HG03521 (cell line): ENCODE measurements around the gene GPR108.
"Not testable (repeated sequence)": the region's sequence is repeated elsewhere in the genome, so short reads cannot be mapped to it uniquely, and the experiment has no call there.

Source experiments
- ATAC-seq: cut with Tn5 transposase; IDR thresholded peaks from one replicate; pipeline ENCODE4 v1.9.1; 2021; ENCODE audit warnings: mild to moderate bottlenecking, moderate library complexity; ENCODE audit not compliant: unreplicated experiment

GPR108 gene

DNA sequence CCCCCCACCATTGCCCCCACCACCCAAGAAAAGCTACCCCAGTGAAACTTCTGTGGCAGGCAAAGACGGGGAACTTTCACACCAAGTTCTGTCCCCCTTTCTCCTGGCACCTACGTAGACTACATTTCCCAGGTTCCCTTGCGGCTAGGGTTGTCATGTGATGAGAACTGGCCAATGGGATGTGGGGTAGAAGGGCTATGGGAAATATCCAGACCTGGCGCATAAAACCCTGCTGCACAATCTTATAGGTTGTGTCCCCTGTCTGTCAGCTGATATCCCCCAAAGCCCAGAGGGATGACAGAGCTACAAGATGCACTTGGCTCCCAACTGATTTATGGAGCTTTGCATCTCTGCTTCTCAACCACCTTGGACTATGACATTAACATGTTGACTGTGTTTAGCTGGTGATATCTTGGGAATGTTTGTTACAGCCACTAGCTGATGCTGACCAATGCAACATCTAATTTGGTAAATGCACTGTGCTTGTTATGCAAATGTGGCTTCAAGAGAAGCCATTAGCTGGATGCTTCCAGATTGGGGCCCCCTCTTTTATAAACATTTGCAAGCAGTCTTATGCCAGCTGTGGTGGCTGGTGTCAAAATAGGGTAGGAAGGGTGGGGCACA, 23.8 kb upstream of the GPR108 start:
- no peak for ATAC-seq

DNA sequence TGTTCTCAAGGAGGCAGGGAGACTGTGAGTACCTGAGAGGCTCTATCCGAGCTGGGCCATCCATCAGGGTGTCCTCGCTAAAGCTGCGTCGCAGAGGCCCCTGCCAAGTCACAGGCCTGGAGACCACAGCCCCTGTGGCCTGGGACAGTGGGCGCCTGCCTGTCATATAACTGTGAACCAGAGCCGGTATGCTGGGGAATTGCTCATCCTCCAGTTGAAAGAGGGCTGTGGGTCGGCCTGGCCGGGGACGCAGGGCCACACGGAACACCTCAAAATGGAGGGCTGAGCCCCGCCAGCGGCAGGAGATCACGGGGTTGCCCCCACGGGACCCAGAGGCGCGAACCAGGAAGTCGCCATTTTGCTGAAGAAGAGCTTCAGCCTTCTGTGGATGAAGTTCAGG, 23.2 kb upstream of the GPR108 start:
- ATAC-seq, result no peak

DNA sequence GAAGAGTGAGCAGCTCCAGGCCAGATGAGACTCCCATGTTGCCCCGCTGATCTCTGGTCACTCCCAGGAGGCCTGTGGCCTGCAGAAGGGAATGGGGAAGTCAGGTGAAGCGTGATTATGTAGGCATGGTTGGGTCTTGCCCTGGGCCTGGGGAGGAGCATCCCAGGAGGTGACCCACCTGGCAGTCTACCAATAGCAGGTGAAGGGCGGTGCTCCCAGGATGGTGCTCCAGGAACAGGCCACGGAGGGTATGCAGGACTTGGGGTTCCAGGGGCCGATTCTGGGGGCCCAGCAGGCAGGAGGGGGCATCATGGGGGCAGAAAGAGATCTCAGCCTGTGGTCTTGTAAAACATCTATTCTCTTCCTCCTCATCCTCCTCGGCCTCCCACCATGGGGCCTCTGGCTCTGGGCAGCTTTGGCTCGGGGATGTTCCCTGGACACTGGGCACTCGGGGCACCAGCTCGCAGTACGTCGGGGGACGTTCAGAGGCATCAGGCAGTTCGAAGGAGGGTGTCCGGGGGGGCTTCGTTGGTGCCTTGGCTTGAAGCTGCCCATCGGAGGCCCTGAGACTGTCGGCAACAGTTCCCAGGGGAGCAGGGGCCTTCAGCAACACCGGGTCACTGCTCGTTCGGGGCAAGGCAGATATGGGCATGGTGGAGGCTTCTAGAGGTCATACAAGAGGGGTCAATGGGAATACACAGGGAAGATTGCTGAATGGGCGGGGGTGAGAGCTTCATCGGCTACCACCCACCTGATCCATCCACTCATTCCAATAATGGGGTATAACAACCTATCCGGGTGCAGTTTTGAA, 17.5 kb upstream of the GPR108 start:
- no peak for ATAC-seq

DNA sequence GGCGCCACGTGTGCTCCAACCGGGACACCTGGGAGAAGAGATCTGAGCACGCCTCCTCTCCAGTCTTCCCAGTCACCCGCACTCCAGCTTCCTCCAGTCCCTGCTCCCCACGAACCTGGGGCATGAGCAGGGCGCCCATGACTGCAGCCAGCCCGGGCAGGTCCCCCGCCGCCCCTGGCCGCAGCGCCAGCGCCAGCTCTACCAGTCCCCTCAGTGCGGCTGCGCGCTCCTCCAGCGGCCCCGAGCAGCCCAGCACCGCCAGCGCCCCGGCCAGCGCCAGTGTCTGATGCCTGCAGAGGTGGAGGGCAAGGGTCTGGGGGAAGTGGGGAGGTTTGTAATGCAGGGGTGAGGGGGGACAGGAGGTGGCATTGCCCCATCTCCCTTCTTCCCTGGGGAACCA, 16.8 kb upstream of the GPR108 start:
- ATAC-seq, result no peak

DNA sequence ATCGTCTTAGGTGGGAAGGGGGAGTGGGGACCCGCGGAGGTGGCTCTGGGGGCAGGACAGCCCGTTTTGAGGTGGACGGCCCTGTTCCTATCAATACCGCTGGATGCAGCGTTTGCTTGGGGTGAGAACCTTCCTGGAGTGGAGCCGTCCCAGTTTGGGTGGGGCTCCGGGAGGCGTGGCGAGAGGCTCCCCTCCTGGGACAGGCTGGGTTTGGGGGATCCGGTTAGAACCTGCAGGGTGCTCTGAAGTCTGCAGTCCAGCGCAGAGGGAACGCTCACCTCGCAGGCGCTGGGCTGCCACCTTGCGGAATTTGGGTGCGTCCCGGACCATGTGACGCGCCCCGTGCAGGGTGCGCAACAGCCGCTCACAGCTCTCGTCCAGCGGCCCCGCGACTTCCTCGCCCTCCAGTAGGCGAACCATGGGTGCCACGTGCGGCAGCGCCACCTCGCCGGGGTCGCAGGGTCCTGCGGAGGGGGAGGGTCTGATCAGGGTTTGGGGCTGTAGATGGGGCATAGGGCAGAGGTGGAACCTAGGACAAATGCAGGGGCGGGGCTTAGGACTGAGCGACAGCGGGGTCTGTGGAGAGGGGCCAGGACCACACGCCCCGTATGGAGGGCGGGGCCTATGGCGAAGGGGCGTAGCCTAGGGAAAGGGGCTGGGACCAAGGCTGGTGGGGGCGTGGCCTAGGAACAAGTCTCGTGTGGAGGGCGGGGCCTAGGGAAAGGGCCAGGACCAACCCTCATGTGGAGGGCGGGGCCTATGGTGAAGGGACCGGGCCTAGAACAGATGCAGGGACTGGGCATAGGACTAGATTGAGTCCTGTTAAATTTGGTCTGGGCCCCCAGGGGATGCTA, 16.0 kb upstream of the GPR108 start:
- peak; percentile 75 for ATAC-seq

DNA sequence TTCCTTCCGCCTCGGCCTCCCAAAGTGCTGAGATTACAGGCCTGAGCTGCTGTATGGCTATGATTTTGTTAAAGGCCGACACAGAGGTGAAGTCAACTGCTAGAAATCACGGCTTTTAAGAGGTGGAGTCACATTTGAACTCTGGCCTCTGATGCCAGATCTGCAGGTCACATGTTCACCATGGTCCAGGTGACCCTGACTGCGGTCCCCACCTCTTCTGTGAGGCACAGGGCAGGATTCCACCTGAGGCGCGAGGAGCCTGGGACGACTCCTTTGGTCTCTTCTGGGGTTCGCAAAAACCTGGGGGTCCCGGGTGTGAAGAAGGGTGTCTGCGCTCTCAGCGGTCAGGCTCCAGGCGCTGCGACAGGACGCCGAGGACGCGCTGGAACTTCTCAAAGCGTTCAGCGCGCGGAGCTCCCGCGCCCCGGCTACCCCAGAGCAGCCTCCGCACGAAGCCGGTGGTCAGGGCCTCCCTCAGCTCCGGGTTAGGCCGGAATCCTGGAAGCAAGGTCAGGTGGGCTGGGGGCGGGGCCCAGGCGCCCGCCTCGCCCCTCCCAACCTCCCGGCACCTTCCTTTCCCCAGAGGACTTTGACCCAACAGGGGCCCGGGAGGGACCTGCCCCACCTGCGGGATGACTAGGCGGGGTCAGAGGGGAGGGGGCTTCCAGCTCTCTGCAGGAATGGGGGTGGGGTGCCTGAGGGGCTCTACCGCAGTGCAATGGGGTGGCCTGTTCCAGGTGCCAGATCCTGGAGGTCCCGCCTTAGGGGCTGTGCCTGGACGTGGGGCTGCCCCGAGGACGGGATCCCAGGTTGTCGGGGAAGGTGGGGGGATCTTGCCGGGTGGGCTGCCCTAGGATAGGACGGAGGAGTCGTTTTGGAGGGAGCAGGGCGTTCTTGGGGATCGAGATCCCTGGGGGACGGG, 15.1 kb upstream of the GPR108 start:
- no peak for ATAC-seq

DNA sequence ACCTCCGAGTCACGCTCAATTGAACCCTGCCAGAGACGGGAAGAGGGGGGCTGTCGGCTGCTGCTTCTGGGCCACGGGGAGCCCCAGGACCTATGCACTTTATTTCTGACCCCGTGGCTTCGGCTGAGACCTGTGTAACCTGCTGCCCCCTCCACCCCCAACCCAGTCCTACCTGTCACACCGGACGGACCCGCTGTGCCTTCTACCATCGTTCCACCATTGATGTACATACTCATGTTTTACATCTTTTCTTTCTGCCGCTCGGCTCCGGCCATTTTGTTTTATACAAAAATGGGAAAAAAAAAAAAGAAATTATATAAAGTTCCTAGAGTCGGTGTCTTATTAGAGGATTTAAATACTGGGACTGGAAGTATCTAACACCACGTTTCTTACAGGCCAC, 13.8 kb upstream of the GPR108 start:
- no peak for ATAC-seq

DNA sequence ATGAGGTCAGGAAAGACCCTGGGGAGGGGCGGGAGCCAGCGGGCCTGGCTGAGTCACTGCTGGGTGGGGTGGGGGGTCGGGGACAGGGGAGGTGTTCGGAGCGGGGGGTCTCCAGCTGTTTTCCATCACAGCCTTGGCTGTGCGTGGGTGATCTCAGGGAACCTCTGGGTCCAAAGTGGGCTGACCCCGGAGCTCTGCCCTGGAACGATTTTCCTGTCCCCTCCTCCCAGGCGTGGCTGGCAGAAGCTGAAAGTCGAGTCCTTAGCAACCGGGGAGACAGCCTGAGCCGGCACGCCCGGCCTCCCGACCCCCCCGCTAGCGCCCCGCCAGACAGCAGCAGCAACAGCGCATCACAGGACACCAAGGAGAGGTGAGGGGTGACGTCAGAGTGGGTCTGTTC, 12.7 kb upstream of the GPR108 start:
- ATAC-seq, result no peak

DNA sequence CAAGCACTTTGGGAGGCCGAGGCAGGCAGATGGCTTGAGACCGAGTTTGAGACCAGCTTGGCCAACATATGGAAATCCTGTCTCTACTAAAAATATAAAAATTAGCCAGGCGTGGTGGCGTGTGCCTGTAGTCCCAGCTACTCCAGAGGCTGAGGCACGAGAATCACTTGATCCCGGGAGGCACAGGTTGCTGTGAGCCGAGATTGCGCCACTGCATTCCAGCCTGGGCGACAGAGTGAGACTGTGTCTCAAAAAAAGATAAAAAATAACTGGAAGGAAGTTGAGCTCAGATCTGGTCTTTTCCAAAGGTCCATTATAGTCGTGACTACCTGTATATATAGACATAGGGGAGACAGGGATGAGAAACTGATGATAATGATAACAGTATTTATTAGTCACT, 11.2 kb upstream of the GPR108 start:
- not testable (repeated sequence) for ATAC-seq

DNA sequence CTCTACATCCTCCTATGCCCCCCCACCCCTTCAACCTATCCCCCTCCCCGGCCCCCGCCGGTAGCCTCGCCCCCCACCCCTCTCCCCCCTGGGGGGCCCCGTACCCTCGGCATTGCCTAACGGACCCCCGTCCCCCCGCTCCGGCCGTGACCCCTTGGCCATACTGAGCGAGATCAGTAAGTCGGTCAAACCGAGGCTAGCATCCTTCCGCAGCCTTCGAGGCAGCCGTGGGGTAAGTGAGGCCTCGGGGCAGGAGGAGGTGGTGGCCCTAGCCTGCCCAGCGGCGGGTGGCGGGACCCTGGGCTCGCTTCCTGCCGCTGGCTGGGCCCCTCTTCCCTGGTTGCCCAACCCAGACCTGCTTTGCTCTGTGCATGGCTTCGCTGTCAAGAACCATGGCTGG, 8.6 kb upstream of the GPR108 start:
- no peak for ATAC-seq

DNA sequence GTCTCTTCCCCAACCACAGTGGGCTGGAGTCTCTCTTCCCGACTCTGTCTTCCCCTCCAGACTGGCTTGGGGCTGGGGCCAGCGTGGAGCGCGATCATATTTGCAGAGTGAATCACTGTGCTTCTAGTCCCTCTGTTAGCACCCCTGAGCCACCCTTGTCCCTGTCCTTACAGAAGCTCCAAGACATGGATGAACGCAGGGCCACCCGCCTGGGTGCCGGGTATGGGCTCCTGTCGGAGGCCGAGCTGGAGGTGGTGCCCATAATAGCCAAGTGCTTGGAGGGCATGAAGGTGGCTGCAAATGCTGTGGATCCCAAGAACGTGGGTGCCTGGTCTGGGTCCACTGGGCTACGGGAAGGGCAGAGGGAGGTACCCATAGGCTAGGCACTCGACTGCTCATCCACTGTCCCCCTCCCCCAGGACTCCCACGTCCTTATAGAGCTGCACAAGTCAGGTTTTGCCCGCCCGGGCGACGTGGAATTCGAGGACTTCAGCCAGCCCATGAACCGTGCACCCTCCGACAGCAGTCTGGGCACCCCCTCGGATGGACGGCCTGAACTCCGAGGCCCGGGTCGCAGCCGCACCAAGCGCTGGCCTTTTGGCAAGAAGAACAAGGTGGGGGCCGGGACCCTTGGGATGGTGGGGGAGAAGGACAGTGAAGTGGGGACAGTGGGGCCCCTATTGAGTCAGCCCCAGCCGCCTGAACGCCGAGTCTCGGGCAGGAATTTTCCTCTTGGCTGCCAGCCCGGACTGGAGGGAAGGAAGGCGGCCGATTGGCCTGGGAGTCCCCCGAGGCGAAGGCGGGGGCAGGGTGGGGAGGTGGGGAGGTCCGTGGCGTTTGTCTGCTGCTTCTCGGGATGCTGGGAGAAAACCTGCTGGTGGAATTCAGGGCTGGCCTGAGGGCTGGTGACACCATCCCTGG, 7.3 kb upstream of the GPR108 start:
- no peak for ATAC-seq

DNA sequence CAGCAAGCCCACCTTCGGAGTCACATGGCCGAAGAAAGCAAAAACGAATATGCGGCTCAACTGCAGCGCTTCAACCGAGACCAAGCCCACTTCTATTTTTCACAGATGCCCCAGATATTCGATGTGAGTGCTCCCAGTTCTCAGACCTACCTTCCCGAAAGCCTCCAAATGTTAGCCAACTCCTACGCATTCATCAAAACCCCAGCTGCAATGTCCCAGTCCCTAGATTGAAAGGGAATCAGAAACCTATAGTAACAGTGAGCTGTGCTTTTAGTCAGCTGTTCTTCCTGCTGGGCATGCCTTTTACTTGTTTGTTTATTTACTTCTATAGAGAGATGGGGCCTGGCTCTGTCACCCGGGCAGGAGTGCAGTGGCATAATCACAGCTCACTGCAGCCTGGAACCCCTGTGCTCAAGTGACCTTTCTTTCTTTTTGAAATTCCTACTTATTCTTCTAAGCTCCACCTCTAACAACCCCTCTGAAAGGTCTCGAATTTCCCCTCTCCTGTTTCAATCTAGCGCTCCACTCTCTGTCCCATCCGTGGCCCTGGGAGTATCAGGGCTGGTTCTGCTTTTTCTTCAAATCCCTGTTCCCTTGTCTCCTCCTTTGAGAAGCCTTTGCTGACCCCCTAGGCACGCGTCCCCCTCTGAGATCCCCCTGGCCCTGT, 6.5 kb upstream of the GPR108 start:
- ATAC-seq, result no peak

DNA sequence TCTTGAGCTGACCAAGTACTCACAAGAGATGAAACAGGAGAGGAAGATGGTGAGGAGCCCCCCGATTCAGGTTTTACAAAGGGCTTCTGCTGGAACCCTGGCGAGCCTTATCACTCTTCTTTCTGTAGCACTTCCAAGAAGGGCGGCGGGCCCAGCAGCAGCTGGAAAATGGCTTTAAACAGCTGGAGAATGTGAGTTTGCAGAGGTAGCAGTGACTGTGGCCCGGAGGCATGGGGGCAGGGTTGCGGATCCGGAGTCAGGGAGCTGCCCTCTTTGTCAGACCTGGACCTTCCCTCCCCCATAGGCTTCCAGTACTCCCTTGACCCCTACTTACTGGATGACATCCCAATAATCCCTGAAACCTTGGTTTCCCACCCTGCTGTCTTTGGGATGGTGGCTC, 5.7 kb upstream of the GPR108 start:
- ATAC-seq, result no peak

DNA sequence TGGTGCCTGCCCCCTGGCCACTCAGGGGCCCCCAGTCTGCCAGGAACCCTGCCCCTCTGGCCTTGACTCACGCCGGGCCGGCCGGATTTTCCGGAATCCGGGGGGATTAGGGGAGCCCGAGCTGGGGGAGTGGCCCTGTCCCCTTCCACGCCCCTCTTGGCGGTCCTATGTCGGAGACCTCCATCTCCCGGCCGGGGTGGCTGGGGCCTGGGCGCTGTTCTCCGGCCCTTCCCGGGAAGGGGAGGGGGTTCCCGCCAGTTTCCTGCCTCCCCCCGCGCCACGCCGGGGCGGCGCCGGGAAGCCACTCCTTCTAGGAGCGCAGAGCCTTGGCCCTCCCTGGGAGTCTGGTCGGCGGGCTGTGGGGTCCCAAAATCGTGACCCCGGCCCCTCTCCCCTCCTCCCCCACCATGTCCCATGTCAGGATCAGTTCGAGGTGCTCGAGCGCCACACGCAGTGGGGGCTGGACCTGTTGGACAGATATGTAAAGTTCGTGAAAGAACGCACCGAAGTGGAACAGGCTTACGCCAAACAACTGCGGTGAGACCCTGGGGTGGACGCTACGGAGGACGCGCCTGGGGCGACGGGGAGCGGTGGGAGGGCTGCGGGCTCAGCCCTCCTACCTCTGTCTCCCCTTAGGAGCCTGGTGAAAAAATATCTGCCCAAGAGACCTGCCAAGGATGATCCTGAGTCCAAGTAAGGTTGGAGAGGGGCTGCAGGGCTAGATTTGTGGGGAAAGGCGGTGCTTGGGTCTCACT, 3.4 kb upstream of the GPR108 start:
- ATAC-seq, result no peak

DNA sequence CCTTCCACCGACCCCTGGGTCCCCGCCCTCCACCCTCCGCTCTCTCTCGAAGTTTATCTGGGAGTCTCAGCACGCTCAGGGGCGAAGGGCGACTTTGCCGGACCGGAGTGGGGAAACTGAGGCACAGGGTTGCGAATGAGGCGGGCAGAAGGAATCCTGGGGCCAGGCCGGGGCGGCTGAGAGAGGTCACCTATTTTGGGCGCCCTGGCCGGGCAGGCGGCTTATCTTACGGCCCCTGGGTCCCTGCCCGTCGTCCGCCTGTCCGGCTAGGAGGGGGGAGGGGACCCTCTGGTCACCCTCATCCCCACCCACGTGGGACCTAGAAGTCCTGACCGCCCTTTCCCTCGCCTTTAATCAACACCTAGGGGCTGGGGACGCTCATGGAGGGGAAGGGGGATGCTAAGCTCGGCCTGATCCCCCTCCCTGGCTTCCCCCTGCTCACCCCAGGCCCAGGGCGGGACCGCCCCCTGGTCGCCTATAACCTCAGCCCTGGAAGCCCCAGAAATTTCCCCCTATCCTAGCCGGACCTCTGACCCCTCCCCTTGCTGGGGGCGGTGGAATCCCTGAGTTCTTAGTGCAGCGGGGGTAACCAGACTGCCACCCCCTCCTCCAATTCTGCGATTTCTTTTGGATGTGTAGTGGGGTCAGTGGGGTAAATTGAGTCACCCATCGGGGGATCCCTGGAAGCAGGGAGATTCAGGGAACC, 2.7 kb upstream of the GPR108 start:
- no peak for ATAC-seq

DNA sequence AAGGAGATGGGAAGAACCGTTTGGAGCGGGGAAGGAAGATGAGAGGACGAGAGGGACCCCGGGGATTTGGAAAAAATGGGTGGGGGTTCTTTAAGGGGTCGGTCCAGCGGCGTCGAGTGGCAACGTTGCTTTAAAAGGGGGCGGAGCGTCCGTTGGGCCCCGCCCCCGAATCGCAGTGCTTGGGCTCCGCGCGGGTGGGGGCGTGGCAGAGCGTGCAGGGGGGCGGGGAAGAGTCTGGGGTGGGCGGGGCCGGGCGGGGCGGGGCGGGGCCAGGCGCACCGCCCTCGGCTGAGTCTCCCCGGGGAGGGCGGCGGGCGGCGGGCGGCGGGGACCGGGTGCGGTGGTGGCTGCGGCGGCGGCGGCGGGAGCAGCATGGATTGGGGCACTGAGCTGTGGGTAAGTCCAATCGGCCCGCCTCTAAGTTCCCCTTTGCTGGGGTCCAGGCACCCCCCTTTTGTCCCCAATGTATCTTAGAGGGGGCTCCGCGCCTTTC, 2.1 kb upstream of the GPR108 start, which contains the start of gene TRIP10:
Gene TRIP10, plus strand, starts transcription at position 291 of the 493 bp plus-strand sequence. Its CDS starts 82 bp downstream, at position 373.
- no peak for ATAC-seq

DNA sequence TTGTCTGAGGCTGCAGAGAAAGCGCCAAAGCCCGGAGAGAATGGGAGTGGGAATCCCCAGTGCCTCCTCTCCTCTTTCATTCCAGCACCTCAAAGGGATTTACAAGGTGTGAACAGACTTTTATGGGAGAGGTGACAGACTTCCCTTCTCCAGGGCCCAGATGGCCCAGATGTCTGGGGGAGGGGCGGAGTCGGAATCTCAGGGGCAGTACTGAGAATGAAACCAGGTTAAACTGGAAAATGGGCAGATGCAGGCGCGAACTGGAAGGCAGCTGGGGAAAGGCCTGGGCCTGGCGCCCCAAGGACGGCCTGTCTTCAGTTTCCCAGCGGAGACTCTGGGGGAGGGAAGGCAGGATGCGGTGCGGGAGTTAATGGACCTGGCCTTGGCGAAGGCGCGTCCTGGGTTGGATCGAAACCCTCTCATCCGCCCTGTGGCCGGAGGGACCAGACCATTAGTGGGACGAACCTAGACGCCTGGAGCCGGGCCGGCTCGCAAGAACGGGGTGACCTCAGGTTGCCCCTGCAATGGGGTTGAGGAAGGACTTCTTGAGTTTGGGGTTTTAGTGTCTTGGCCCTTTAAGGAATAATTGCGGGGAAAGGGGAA, 1.5 kb upstream of the GPR108 start:
- no peak for ATAC-seq
